Hepatocyte (in vitro differentiated cells): ENCODE results near the gene ST8SIA5. TPM values are rescaled to one million over a fixed set of nuclear protein-coding genes. Genes with fewer than 3 reads are reported as not detected.

Experiments
- DNase-seq: peaks from one replicate; pipeline ENCODE4 v3.0.0-alpha.2; 2016; ENCODE audit warnings: low spot score
- H2AFZ ChIP-seq: fragments of 200-600 bp; sonication (generic); 2 replicates; pipeline ENCODE4 v1.6.0; 2016; ENCODE audit warnings: antibody characterized with exemption, mild to moderate bottlenecking
- H3K27ac ChIP-seq: fragments of 200-600 bp; sonication (generic); 2 replicates; pipeline ENCODE4 v1.5.1; 2016; ENCODE audit warnings: mild to moderate bottlenecking
- H3K27me3 ChIP-seq: fragments of 200-600 bp; sonication (generic); 2 replicates; pipeline ENCODE4 v1.6.1; 2016
- H3K36me3 ChIP-seq: fragments of 200-600 bp; sonication (generic); replicated peaks from 2 replicates; pipeline ENCODE4 v1.5.1; 2016; ENCODE audit warnings: low read depth; ENCODE audit not compliant: insufficient read depth
- H3K4me1 ChIP-seq: fragments of 200-600 bp; sonication (generic); 2 replicates; pipeline ENCODE4 v1.5.1; 2016; ENCODE audit warnings: mild to moderate bottlenecking, moderate library complexity; ENCODE audit not compliant: insufficient read depth
- H3K4me2 ChIP-seq: fragments of 200-600 bp; sonication (generic); 2 replicates; pipeline ENCODE4 v1.6.0; 2016
- H3K4me3 ChIP-seq: fragments of 200-600 bp; sonication (generic); 2 replicates; pipeline ENCODE4 v1.5.1; 2016; ENCODE audit warnings: mild to moderate bottlenecking
- H3K79me2 ChIP-seq: fragments of 200-600 bp; sonication (generic); 2 replicates; pipeline ENCODE4 v1.6.0; 2017; ENCODE audit warnings: mild to moderate bottlenecking
- H3K9me2 ChIP-seq: fragments of 200-600 bp; sonication (generic); replicated peaks from 2 replicates; pipeline ENCODE4 v1.6.0; 2017; ENCODE audit warnings: mild to moderate bottlenecking; ENCODE audit not compliant: insufficient read depth
- H3K9me3 ChIP-seq: fragments of 200-600 bp; sonication (generic); 2 replicates; pipeline ENCODE4 v1.5.1; 2016; ENCODE audit warnings: low read depth, mild to moderate bottlenecking
- H4K20me1 ChIP-seq: fragments of 200-600 bp; sonication (generic); 2 replicates; pipeline ENCODE4 v1.6.0; 2016; ENCODE audit warnings: mild to moderate bottlenecking; ENCODE audit not compliant: insufficient read depth, poor library complexity, severe bottlenecking
- EZH2 ChIP-seq: fragments of 200-600 bp; sonication (generic); IDR thresholded peaks from 2 replicates; pipeline ENCODE4 v1.6.1; 2016; ENCODE audit warnings: antibody characterized with exemption, mild to moderate bottlenecking, borderline replicate concordance
- EZH2phosphoT487 ChIP-seq: fragments of 200-600 bp; sonication (generic); IDR thresholded peaks from one replicate; pipeline ENCODE4 v1.6.1; 2018; ENCODE audit warnings: antibody characterized with exemption, mild to moderate bottlenecking, low read depth, moderate library complexity; ENCODE audit not compliant: unreplicated experiment, severe bottlenecking
- WGBS: methylation state at CpG from one replicate; pipeline ENCODE4 v1.1.6; 2016; ENCODE audit warnings: low lambda C conversion rate; ENCODE audit errors: missing lambda C conversion rate; 5-methylcytosine and 5-hydroxymethylcytosine counted together
- polyA plus RNA-seq: library from polyadenylated mRNA; unstranded; fragments of >200 nt; fragmentation: Nextera tagmentation; extraction: Ambion mirVana; gene quantifications from 2 replicates; pipeline ENCODE4 v1.2.1, GENCODE V29; 2016
- total RNA-seq: library from RNA; depleted of rRNA; stranded (reverse); fragments of >200 nt; gene quantifications from 2 replicates; pipeline ENCODE4 v1.2.3, GENCODE V29; 2014
- TF ChIP-seq, protein P1 (sequence below): fragments of 200-600 bp; sonication (generic); IDR thresholded peaks from 2 replicates; pipeline ENCODE4 v1.5.1; 2016; ENCODE audit warnings: antibody characterized with exemption, mild to moderate bottlenecking; ENCODE audit not compliant: poor library complexity

Gene ST8SIA5
- total and polyA plus RNA-seq, 2 experiments from 2014 or later: 0.76 TPM; not detected in 1

GRCh38 chr18:46721331-46721730 is 35.5 kb downstream of the ST8SIA5 start:
- Histone ChIP-seq H3K4me3 (no peak overlapping the region), H3K27me3 (no peaks in the 10 kb centered on the region), H2AFZ (no peak overlapping the region), H3K4me1 (no peaks in the 10 kb centered on the region), H3K9me2 (no peaks in the 10 kb centered on the region), H4K20me1 (no peaks in the 10 kb centered on the region), H3K36me3 (no peaks in the 10 kb centered on the region), H3K79me2 (no peaks in the 10 kb centered on the region), H3K27ac (no peak overlapping the region), H3K9me3 (no peaks in the 10 kb centered on the region), H3K4me2 (no peak overlapping the region)
- TF ChIP-seq EZH2 (no peak), EZH2phosphoT487 (no peak)
- TF ChIP-seq, protein P1, sequence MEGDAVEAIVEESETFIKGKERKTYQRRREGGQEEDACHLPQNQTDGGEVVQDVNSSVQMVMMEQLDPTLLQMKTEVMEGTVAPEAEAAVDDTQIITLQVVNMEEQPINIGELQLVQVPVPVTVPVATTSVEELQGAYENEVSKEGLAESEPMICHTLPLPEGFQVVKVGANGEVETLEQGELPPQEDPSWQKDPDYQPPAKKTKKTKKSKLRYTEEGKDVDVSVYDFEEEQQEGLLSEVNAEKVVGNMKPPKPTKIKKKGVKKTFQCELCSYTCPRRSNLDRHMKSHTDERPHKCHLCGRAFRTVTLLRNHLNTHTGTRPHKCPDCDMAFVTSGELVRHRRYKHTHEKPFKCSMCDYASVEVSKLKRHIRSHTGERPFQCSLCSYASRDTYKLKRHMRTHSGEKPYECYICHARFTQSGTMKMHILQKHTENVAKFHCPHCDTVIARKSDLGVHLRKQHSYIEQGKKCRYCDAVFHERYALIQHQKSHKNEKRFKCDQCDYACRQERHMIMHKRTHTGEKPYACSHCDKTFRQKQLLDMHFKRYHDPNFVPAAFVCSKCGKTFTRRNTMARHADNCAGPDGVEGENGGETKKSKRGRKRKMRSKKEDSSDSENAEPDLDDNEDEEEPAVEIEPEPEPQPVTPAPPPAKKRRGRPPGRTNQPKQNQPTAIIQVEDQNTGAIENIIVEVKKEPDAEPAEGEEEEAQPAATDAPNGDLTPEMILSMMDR: no peak
- no peak for DNase-seq
- 90% methylated on average over 8 of the region's 8 CpGs for WGBS

DNA sequence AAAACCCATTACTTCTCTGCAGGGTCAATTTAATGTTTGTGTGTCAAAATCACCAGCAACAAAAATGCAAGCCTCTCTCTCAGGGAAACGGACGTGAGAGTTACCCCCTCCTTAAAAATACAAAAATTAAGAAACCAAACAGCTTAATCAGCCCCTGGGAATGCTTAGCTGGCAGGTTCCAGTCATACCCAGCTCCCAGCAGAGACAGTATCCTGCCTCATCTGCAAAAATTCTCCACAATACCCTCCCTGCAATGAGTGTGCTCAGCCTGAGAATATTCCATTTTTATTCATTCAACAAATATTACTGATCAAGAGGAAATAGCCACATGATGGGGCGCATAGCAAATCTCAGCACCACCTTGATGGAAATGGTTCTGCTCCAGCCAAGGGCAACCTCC is 36.3 kb downstream of the ST8SIA5 start:
- Histone ChIP-seq H3K4me1 (no peaks in the 10 kb centered on the region), H3K36me3 (no peaks in the 10 kb centered on the region), H3K79me2 (no peaks in the 10 kb centered on the region), H2AFZ (no peak overlapping the region), H3K27ac (no peak overlapping the region), H3K9me2 (no peaks in the 10 kb centered on the region), H4K20me1 (no peaks in the 10 kb centered on the region), H3K4me2 (no peak overlapping the region), H3K4me3 (no peak overlapping the region), H3K9me3 (no peaks in the 10 kb centered on the region), H3K27me3 (no peaks in the 10 kb centered on the region)
- 84% methylated on average over 3 of the region's 3 CpGs for WGBS
- no peak for TF ChIP-seq EZH2
- TF ChIP-seq, protein P1: no peak
- TF ChIP-seq EZH2phosphoT487: no peak
- no peak for DNase-seq

GRCh38 chr18:46720092-46720491 is 36.8 kb downstream of the ST8SIA5 start:
- Histone ChIP-seq H4K20me1 (no peaks in the 10 kb centered on the region), H3K4me2 (no peak overlapping the region), H2AFZ (no peak overlapping the region), H3K9me2 (no peaks in the 10 kb centered on the region), H3K4me3 (no peak overlapping the region), H3K27me3 (no peaks in the 10 kb centered on the region), H3K79me2 (no peaks in the 10 kb centered on the region), H3K4me1 (no peaks in the 10 kb centered on the region), H3K9me3 (no peaks in the 10 kb centered on the region), H3K36me3 (no peaks in the 10 kb centered on the region), H3K27ac (no peak overlapping the region)
- TF ChIP-seq, protein P1: no peak
- no peak for TF ChIP-seq EZH2phosphoT487
- TF ChIP-seq EZH2: no peak
- DNase-seq: no peak
- WGBS: 74% methylated on average over 7 of the region's 7 CpGs

- H3K9me3 ChIP-seq: no peaks in the 10 kb centered on the region
- no peak for DNase-seq
- H2AFZ ChIP-seq: no peak overlapping the region
- no peak overlapping the region for H3K4me3 ChIP-seq
- H3K79me2 ChIP-seq: no peaks in the 10 kb centered on the region
- TF ChIP-seq, protein P1: no peak
- TF ChIP-seq EZH2: no peak
- TF ChIP-seq EZH2phosphoT487: no peak
- WGBS: 84% methylated on average over 5 of the region's 5 CpGs
- H3K27ac ChIP-seq: no peak overlapping the region
- H3K27me3 ChIP-seq: no peaks in the 10 kb centered on the region
- H3K9me2 ChIP-seq: no peaks in the 10 kb centered on the region
- no peaks in the 10 kb centered on the region for H4K20me1 ChIP-seq
- H3K4me2 ChIP-seq: no peak overlapping the region
- no peaks in the 10 kb centered on the region for H3K36me3 ChIP-seq
- H3K4me1 ChIP-seq: no peaks in the 10 kb centered on the region
Observed at GRCh38 chr18:46719388-46719787, 37.5 kb downstream of the ST8SIA5 start.
